ENCODE data around the gene FBXO45. TPM values are rescaled to one million over a fixed set of nuclear protein-coding genes. Genes with fewer than 3 reads are reported as not detected.

FBXO45 gene
- total and polyA plus RNA-seq, 9 of the 15 experiments (the other 6 are each of a cell fraction or from before 2014, with no cell fraction given), result 15.2 to 52.8 (median 37.0) TPM

DNA sequence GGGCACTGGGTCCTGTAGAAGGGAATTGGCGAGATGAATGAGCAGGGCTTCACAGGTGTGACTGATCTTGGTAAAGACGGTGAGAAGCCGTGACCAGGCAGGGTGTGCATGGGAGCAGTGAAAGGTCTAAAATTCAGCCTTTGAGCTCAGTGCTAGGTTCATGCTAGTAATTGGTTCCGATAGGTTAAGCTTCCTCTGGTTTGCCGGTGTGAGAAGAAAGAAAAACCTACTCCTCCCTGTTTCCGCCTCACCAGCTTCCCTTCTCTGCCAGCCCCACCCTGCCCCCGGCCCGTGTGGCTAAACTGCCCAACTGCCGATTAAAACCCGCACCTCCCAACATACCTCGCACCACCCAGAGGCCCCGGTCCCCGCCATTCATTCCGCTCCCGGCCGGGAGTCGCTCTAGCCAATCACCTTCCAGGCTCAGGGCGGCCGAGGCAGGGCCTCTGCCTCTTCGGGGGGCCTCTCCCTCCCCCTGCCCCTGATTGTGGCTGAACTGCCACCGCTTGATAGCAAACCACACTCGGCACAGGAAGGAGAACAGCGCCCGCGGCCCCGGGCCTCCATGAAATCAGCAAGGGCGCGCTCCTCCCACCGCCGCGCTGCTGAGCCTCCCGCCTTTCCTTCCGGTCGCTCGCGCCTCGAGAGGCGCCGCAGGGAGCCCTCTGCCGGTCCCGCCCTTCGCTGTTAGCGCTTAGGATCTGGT lies 63.7 kb downstream of the FBXO45 start (continued):
- TF ChIP-seq, protein P1, sequence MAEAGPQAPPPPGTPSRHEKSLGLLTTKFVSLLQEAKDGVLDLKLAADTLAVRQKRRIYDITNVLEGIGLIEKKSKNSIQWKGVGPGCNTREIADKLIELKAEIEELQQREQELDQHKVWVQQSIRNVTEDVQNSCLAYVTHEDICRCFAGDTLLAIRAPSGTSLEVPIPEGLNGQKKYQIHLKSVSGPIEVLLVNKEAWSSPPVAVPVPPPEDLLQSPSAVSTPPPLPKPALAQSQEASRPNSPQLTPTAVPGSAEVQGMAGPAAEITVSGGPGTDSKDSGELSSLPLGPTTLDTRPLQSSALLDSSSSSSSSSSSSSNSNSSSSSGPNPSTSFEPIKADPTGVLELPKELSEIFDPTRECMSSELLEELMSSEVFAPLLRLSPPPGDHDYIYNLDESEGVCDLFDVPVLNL (CRISPR knock-in tag; IDR thresholded peaks at IDR 0.05; ENCODE audit: low read depth), result no peak
- TF ChIP-seq, protein P2, sequence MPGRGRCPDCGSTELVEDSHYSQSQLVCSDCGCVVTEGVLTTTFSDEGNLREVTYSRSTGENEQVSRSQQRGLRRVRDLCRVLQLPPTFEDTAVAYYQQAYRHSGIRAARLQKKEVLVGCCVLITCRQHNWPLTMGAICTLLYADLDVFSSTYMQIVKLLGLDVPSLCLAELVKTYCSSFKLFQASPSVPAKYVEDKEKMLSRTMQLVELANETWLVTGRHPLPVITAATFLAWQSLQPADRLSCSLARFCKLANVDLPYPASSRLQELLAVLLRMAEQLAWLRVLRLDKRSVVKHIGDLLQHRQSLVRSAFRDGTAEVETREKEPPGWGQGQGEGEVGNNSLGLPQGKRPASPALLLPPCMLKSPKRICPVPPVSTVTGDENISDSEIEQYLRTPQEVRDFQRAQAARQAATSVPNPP (IDR thresholded peaks at IDR 0.05; ENCODE audit: borderline replicate concordance, insufficient read depth, insufficient read length), result no peak
- TF ChIP-seq RBM14 (IDR thresholded peaks at IDR 0.05; ENCODE audit: borderline replicate concordance, insufficient read depth, low read depth, low read length) (no peak), GABPA (tag; conservative IDR thresholded peaks at IDR 0.05; ENCODE audit: low read depth) (peak; percentile 90), MTA1 (IDR thresholded peaks at IDR 0.05; ENCODE audit: borderline replicate concordance) (no peak), ZNF134 (CRISPR knock-in tag; conservative IDR thresholded peaks at IDR 0.05) (no peak), ZNF263 (CRISPR knock-in tag; IDR thresholded peaks at IDR 0.05; ENCODE audit: borderline replicate concordance) (peak; percentile 73), ZNF12 (CRISPR knock-in tag; IDR thresholded peaks at IDR 0.05) (no peak), XRCC5 (IDR thresholded peaks at IDR 0.05; ENCODE audit: low read depth, low read length) (peak; percentile 24), ADNP (tag; IDR thresholded peaks at IDR 0.05) (no peak), TSC22D4 (tag; IDR thresholded peaks at IDR 0.05) (no peak), SLC30A9 (CRISPR knock-in tag; IDR thresholded peaks at IDR 0.05) (no peak), ZFP36 (IDR thresholded peaks at IDR 0.05; ENCODE audit: low read depth, low read length, partially characterized antibody) (peak; percentile 34), ZNF780A (CRISPR knock-in tag; IDR thresholded peaks at IDR 0.05) (no peak), CXXC5 (CRISPR knock-in tag; IDR thresholded peaks at IDR 0.05) (peak; percentile 85), NFIX (CRISPR knock-in tag; IDR thresholded peaks at IDR 0.05; ENCODE audit: low read depth) (no peak), MBD2 (IDR thresholded peaks at IDR 0.05; ENCODE audit: borderline replicate concordance, low read depth) (peak; percentile 66; the same call in 1 of the 2 replicates), ZNF764 (CRISPR knock-in tag; IDR thresholded peaks at IDR 0.05; ENCODE audit: low read depth) (no peak), YBX1 (IDR thresholded peaks at IDR 0.05) (no peak)
- TF ChIP-seq, protein P3, sequence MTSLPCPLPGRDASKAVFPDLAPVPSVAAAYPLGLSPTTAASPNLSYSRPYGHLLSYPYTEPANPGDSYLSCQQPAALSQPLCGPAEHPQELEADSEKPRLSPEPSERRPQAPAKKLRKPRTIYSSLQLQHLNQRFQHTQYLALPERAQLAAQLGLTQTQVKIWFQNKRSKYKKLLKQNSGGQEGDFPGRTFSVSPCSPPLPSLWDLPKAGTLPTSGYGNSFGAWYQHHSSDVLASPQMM (CRISPR knock-in tag; IDR thresholded peaks at IDR 0.05), result 0 out of 2 replicates have a peak, but pooled peaks have one; percentile 55
- TF ChIP-seq, protein P4, sequence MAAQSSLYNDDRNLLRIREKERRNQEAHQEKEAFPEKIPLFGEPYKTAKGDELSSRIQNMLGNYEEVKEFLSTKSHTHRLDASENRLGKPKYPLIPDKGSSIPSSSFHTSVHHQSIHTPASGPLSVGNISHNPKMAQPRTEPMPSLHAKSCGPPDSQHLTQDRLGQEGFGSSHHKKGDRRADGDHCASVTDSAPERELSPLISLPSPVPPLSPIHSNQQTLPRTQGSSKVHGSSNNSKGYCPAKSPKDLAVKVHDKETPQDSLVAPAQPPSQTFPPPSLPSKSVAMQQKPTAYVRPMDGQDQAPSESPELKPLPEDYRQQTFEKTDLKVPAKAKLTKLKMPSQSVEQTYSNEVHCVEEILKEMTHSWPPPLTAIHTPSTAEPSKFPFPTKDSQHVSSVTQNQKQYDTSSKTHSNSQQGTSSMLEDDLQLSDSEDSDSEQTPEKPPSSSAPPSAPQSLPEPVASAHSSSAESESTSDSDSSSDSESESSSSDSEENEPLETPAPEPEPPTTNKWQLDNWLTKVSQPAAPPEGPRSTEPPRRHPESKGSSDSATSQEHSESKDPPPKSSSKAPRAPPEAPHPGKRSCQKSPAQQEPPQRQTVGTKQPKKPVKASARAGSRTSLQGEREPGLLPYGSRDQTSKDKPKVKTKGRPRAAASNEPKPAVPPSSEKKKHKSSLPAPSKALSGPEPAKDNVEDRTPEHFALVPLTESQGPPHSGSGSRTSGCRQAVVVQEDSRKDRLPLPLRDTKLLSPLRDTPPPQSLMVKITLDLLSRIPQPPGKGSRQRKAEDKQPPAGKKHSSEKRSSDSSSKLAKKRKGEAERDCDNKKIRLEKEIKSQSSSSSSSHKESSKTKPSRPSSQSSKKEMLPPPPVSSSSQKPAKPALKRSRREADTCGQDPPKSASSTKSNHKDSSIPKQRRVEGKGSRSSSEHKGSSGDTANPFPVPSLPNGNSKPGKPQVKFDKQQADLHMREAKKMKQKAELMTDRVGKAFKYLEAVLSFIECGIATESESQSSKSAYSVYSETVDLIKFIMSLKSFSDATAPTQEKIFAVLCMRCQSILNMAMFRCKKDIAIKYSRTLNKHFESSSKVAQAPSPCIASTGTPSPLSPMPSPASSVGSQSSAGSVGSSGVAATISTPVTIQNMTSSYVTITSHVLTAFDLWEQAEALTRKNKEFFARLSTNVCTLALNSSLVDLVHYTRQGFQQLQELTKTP (IDR thresholded peaks at IDR 0.05; ENCODE audit: low read depth in 1 of 2, partially characterized antibody in 2 of 2), result peak in 1 of 2 experiments; percentile 40
